ENCODE data around the gene PER1.

DNA sequence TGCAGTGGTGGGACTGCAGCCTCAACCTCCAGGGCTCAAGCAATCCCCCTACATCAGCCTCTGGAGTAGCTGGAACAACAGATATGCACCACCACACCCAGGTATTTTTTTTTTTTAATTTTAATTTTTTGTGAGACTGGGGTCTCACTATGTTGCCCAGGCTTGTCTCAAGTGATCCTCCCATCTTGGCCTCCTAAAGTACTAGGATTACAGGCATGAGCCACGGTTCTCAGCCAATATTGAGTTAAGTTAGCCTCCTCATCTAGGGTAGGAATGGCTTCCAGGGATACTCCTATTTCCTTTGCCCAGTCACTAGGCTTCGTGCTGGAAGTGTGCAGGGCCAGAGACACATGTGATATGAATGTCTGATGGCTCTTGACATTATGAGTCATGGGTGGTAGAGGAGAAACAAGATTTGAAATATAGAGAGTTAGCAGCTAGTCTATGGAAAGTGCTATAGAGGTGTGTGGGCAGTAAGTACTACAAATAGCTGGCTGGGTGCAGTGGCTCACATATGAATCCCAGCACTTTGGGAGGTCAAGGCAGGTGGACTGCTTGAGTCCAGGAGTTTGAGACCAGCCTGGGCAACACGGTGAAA lies 20.3 kb downstream of the PER1 start:
- no peak for TF ChIP-seq YY1 (IDR thresholded peaks at IDR 0.05; ENCODE audit: low read depth, low read length)
- TF ChIP-seq, protein P1, sequence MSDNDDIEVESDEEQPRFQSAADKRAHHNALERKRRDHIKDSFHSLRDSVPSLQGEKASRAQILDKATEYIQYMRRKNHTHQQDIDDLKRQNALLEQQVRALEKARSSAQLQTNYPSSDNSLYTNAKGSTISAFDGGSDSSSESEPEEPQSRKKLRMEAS (IDR thresholded peaks at IDR 0.05), result no peak
- TF ChIP-seq SRF (IDR thresholded peaks at IDR 0.05; ENCODE audit: low read depth, low read length), result no peak
- TF ChIP-seq, protein P2, sequence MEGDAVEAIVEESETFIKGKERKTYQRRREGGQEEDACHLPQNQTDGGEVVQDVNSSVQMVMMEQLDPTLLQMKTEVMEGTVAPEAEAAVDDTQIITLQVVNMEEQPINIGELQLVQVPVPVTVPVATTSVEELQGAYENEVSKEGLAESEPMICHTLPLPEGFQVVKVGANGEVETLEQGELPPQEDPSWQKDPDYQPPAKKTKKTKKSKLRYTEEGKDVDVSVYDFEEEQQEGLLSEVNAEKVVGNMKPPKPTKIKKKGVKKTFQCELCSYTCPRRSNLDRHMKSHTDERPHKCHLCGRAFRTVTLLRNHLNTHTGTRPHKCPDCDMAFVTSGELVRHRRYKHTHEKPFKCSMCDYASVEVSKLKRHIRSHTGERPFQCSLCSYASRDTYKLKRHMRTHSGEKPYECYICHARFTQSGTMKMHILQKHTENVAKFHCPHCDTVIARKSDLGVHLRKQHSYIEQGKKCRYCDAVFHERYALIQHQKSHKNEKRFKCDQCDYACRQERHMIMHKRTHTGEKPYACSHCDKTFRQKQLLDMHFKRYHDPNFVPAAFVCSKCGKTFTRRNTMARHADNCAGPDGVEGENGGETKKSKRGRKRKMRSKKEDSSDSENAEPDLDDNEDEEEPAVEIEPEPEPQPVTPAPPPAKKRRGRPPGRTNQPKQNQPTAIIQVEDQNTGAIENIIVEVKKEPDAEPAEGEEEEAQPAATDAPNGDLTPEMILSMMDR (IDR thresholded peaks at IDR 0.05; ENCODE audit: control extremely low read depth in 1 of 3, insufficient read depth in 1 of 3, low read depth in 1 of 3, low read length in 3 of 3), result no peak
- TF ChIP-seq POLR2A (IDR thresholded peaks at IDR 0.05; ENCODE audit: control extremely low read depth in 1 of 2, low read depth in 2 of 2, low read length in 2 of 2), result no peak
- TF ChIP-seq POLR2AphosphoS5 (IDR thresholded peaks at IDR 0.05; ENCODE audit: low read depth, low read length), result no peak
- no peak for TF ChIP-seq EP300 (IDR thresholded peaks at IDR 0.05; ENCODE audit: borderline replicate concordance in 1 of 2, low read depth in 2 of 2, low read length in 2 of 2)
- no peak for TF ChIP-seq HDAC6 (IDR thresholded peaks at IDR 0.05; ENCODE audit: low read depth, low read length)
- no peak for TF ChIP-seq RAD21 (IDR thresholded peaks at IDR 0.05 in 1 of 2, conservative IDR thresholded peaks at IDR 0.05 in 1 of 2; ENCODE audit: low read depth in 2 of 2, low read length in 2 of 2)
- TF ChIP-seq BACH1 (IDR thresholded peaks at IDR 0.05; ENCODE audit: low read length), result no peak
- TF ChIP-seq PHF8 (conservative IDR thresholded peaks at IDR 0.05; ENCODE audit: low read depth, low read length), result no peak
- no peak for TF ChIP-seq MAFK (IDR thresholded peaks at IDR 0.05; ENCODE audit: low read depth, low read length)

All from H1 (cell line).